SU-DHL-6 (cell line): ENCODE data around the gene CLEC20A.

ENCODE experiments used
- H2AFZ ChIP-seq: fragments of 200-600 bp; sonication (generic); 2 replicates; pipeline ENCODE4 v1.6.1; 2014; ENCODE audit warnings: low read depth, mild to moderate bottlenecking, moderate library complexity, mixed read lengths, antibody characterized with exemption, low read length; ENCODE audit not compliant: severe bottlenecking
- H3F3A ChIP-seq: fragments of 200-600 bp; shearing (Covaris generic); 2 replicates; pipeline ENCODE4 v1.6.0; 2016; ENCODE audit warnings: antibody characterized with exemption, mild to moderate bottlenecking; ENCODE audit not compliant: insufficient read depth
- H3K27ac ChIP-seq: fragments of 200-600 bp; sonication (generic); 2 replicates; pipeline ENCODE4 v1.5.1; 2016; ENCODE audit warnings: low read depth, mild to moderate bottlenecking, low read length, moderate library complexity, mixed read lengths
- H3K27me3 ChIP-seq: fragments of 200-600 bp; sonication (generic), shearing (Covaris generic); 2 replicates; pipeline ENCODE4 v1.6.0; 2014; ENCODE audit warnings: mild to moderate bottlenecking, low read length
- H3K36me3 ChIP-seq: fragments of 200-600 bp; sonication (generic); 2 replicates; pipeline ENCODE4 v1.6.1; 2014; ENCODE audit warnings: mild to moderate bottlenecking, low read length, mixed read lengths
- H3K4me2 ChIP-seq: fragments of 300-600, 200-600 bp; shearing (Covaris generic), sonication (generic); 2 replicates; pipeline ENCODE4 v1.6.0; 2014; ENCODE audit warnings: low read length, low read depth, mild to moderate bottlenecking; ENCODE audit not compliant: poor library complexity, severe bottlenecking
- H3K4me3 ChIP-seq: fragments of 200-600 bp; sonication (generic); 2 replicates; pipeline ENCODE4 v1.5.1; 2014; ENCODE audit warnings: antibody characterized with exemption, low read length, mild to moderate bottlenecking, mixed read lengths; ENCODE audit not compliant: insufficient read depth, poor library complexity, severe bottlenecking
- H3K79me2 ChIP-seq: fragments of 200-600 bp; sonication (generic); 2 replicates; pipeline ENCODE4 v1.6.1; 2014; ENCODE audit warnings: mild to moderate bottlenecking, low read length, moderate library complexity; ENCODE audit not compliant: insufficient read depth
- H3K9ac ChIP-seq: fragments of 200-600 bp; sonication (generic); 2 replicates; pipeline ENCODE4 v1.7.0; 2014; ENCODE audit warnings: mild to moderate bottlenecking, low read length
- H3K9me2 ChIP-seq: fragments of 200-600 bp; sonication (generic); replicated peaks from 2 replicates; pipeline ENCODE4 v1.6.1; 2014; ENCODE audit warnings: low read length; ENCODE audit not compliant: insufficient read depth
- H3K9me3 ChIP-seq: fragments of 200-600 bp; sonication (generic); 2 replicates; pipeline ENCODE4 v1.6.1; 2014; ENCODE audit warnings: low read length, mixed read lengths; ENCODE audit not compliant: insufficient read depth
- H4K20me1 ChIP-seq: fragments of 200-600 bp; sonication (generic); 2 replicates; pipeline ENCODE4 v1.6.1; 2014; ENCODE audit warnings: low read depth, mild to moderate bottlenecking, antibody characterized with exemption, low read length, moderate library complexity, mixed read lengths
- EZH2phosphoT487 ChIP-seq: fragments of 200-600 bp; sonication (generic), shearing (Covaris generic); conservative IDR thresholded peaks from 2 replicates; pipeline ENCODE4 v1.6.1; 2018; ENCODE audit warnings: mild to moderate bottlenecking, antibody characterized with exemption, low read length, moderate library complexity, mixed read lengths
- TF ChIP-seq, protein P1 (sequence below): fragments of 200-600 bp; sonication (generic); IDR thresholded peaks from one replicate; pipeline ENCODE4 v1.5.1; 2017; ENCODE audit warnings: antibody characterized with exemption, mild to moderate bottlenecking, low read length, moderate library complexity; ENCODE audit not compliant: insufficient read depth, poor library complexity, severe bottlenecking

The CLEC20A gene

GRCh38 chr1:178527117-178527516 lies 30.4 kb upstream of the CLEC20A start:
- Histone ChIP-seq H3K4me3 (no peak overlapping the region), H3K79me2 (no peaks in the 10 kb centered on the region), H3K27me3 (no peaks in the 10 kb centered on the region), H3K9ac (no peak overlapping the region), H2AFZ (no peak overlapping the region), H3F3A (no peaks in the 10 kb centered on the region), H3K36me3 (no peaks in the 10 kb centered on the region), H4K20me1 (no peaks in the 10 kb centered on the region), H3K27ac (no peak overlapping the region), H3K9me3 (no peaks in the 10 kb centered on the region), H3K4me2 (no peak overlapping the region), H3K9me2 (no peaks in the 10 kb centered on the region)
- TF ChIP-seq, protein P1, sequence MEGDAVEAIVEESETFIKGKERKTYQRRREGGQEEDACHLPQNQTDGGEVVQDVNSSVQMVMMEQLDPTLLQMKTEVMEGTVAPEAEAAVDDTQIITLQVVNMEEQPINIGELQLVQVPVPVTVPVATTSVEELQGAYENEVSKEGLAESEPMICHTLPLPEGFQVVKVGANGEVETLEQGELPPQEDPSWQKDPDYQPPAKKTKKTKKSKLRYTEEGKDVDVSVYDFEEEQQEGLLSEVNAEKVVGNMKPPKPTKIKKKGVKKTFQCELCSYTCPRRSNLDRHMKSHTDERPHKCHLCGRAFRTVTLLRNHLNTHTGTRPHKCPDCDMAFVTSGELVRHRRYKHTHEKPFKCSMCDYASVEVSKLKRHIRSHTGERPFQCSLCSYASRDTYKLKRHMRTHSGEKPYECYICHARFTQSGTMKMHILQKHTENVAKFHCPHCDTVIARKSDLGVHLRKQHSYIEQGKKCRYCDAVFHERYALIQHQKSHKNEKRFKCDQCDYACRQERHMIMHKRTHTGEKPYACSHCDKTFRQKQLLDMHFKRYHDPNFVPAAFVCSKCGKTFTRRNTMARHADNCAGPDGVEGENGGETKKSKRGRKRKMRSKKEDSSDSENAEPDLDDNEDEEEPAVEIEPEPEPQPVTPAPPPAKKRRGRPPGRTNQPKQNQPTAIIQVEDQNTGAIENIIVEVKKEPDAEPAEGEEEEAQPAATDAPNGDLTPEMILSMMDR: no peak
- no peak for TF ChIP-seq EZH2phosphoT487

GRCh38 chr1:178521241-178521640 lies 24.5 kb upstream of the CLEC20A start:
- Histone ChIP-seq H3F3A (no peaks in the 10 kb centered on the region), H3K27ac (no peak overlapping the region), H3K79me2 (no peaks in the 10 kb centered on the region)

DNA sequence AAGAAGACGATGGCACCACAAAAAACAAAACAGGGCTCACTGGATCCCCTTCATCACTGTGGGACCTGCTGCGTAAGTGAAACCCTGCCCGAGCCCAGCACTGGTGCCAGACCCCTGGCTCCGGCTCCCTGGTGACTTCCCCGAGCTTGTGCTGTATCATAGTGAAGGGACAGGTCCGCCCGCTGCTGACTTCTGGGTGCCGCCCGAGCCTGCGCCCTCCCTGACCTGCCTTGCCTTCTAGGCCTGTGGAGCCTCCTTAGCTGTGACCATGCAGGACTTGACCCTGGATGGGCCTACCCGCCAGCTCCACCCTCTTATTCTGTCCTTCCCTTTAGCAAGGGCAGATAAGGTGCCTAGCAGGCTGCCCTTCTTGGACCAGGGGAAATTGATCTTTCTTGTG lies 24.0 kb upstream of the CLEC20A start:
- Histone ChIP-seq H3K4me3 (no peak overlapping the region), H4K20me1 (no peaks in the 10 kb centered on the region), H3K36me3 (no peaks in the 10 kb centered on the region), H3K27ac (no peak overlapping the region), H3K9ac (no peak overlapping the region), H3F3A (no peaks in the 10 kb centered on the region), H3K27me3 (0 out of 2 replicates have a peak, but pooled peaks cover 3% of the 10 kb centered on the region), H3K9me3 (no peaks in the 10 kb centered on the region), H3K4me2 (no peak overlapping the region), H2AFZ (no peak overlapping the region), H3K79me2 (no peaks in the 10 kb centered on the region), H3K9me2 (no peaks in the 10 kb centered on the region)
- TF ChIP-seq, protein P1: no peak
- no peak for TF ChIP-seq EZH2phosphoT487

More at GRCh38 chr1:178521241-178521640, 24.5 kb upstream of the CLEC20A start:
- Histone ChIP-seq H3K9me3 (no peaks in the 10 kb centered on the region), H3K27me3 (0 out of 2 replicates have a peak, but pooled peaks cover 3% of the 10 kb centered on the region), H3K9ac (no peak overlapping the region), H3K36me3 (no peaks in the 10 kb centered on the region), H4K20me1 (no peaks in the 10 kb centered on the region), H3K9me2 (no peaks in the 10 kb centered on the region), H3K4me3 (no peak overlapping the region), H2AFZ (no peak overlapping the region), H3K4me2 (no peak overlapping the region)
- TF ChIP-seq, protein P1: no peak
- no peak for TF ChIP-seq EZH2phosphoT487
